Lung (tissue), 12 donors: ENCODE results near the gene PRKCZ. TPM values are rescaled to one million over a fixed set of nuclear protein-coding genes. Genes with fewer than 3 reads are reported as not detected.

Experiments
- ATAC-seq: fragments of 200-7000 bp; cut with Tn5 transposase; one replicate; pipeline ENCODE4 v1.9.1; 2020; ENCODE audit warnings: moderate number of reproducible peaks; ENCODE audit not compliant: insufficient read depth, low FRiP score
- DNase-seq, 3 donors: peaks; one replicate each; pipeline ENCODE4 v3.0.0-alpha.2; 2013 to 2017
- H3K27ac ChIP-seq, 2 donors: one replicate each; pipeline ENCODE4 v1.5.1; 2013; ENCODE audit warnings: mild to moderate bottlenecking in 2 of 2, moderate library complexity in 2 of 2, control low read depth in 1 of 2, inconsistent platforms in 1 of 2, low read depth in 1 of 2, low read length in 1 of 2
- H3K27me3 ChIP-seq, 3 donors: one replicate each; pipeline ENCODE4 v1.5.1; 2013; ENCODE audit warnings: low read length in 2 of 3; ENCODE audit not compliant: control insufficient read depth in 3 of 3, insufficient read depth in 3 of 3
- H3K36me3 ChIP-seq, 4 donors: one replicate each; pipeline ENCODE4 v1.5.1; 2013; ENCODE audit warnings: low read length in 4 of 4, mild to moderate bottlenecking in 1 of 4, moderate library complexity in 1 of 4; ENCODE audit not compliant: control insufficient read depth in 4 of 4, insufficient read depth in 4 of 4
- H3K4me1 ChIP-seq, 5 donors: one replicate each; pipeline ENCODE4 v1.5.1; 2013; ENCODE audit warnings: low read length in 5 of 5, mild to moderate bottlenecking in 2 of 5, moderate library complexity in 1 of 5; ENCODE audit not compliant: control insufficient read depth in 5 of 5, insufficient read depth in 5 of 5
- H3K4me3 ChIP-seq: one replicate; pipeline ENCODE4 v1.5.1; 2013; ENCODE audit warnings: mild to moderate bottlenecking, control low read depth, moderate library complexity
- H3K9ac ChIP-seq, 2 donors: one replicate each; pipeline ENCODE4 v1.5.1; 2013; ENCODE audit warnings: low read length in 2 of 2, control low read depth in 1 of 2; ENCODE audit not compliant: insufficient read depth in 1 of 2
- H3K9me3 ChIP-seq, 4 donors: one replicate each; pipeline ENCODE4 v1.5.1; 2013; ENCODE audit warnings: low read length in 3 of 4, mild to moderate bottlenecking in 1 of 4, moderate library complexity in 1 of 4; ENCODE audit not compliant: control insufficient read depth in 4 of 4, insufficient read depth in 3 of 4
- CTCF ChIP-seq: IDR thresholded peaks from 2 replicates; pipeline ENCODE4 v1.5.1; 2012; ENCODE audit warnings: mild to moderate bottlenecking; ENCODE audit errors: control extremely low read depth, extremely low read depth
- WGBS, 2 donors: extraction: QIAGEN DNeasy Blood & Tissue Kit; methylation state at CpG; one replicate each; pipeline ENCODE4 v1.1.7; 2013; 5-methylcytosine and 5-hydroxymethylcytosine counted together
- polyA plus RNA-seq, 2 donors: library from polyadenylated mRNA; stranded (reverse); fragments of 200-250 nt; gene quantifications; one replicate each; pipeline ENCODE4 v1.2.1, GENCODE V29; 2013
- total RNA-seq, 2 donors: library from RNA; depleted of rRNA in 1 of 2; stranded (reverse); fragments of >200 nt in 1 of 2; gene quantifications; one replicate each; pipeline ENCODE4 v1.2.1, GENCODE V29; 2014 to 2021
- donor health status: control.
- donor health status: control.
- donor health status: Bipolar disorder and iron deficiency.
- donor health status: healthy.
- donor health status: DM: yes; HTN: yes; CAD: no.

The PRKCZ gene
- total and polyA plus RNA-seq, 4 donors = 55.2 to 149 (median 117) TPM

- Histone ChIP-seq H3K27me3 (no peaks in the 10 kb centered on the region), H3K4me3 (no peak overlapping the region), H3K4me1 (peaks cover 0 to 57% (median 25%) of the 10 kb centered on the region in 5 donors), H3K27ac (peak overlapping the region; percentile 74 to 85), H3K9me3 (no peaks in the 10 kb centered on the region), H3K9ac (peak overlapping the region in 1 of 2 donors; percentile 46), H3K36me3 (no peaks in the 10 kb centered on the region)
- 3% methylated on average over 40 to 48 of the region's 60 CpGs for WGBS, 2 donors
- ATAC-seq (peak; percentile 61), DNase-seq (peak in 2 of 3 donors; percentile 85 to 90)
- no peak for TF ChIP-seq CTCF
These were observed 154.4 kb downstream of the PRKCZ start for GRCh38 chr1:2204415-2205190.

DNA sequence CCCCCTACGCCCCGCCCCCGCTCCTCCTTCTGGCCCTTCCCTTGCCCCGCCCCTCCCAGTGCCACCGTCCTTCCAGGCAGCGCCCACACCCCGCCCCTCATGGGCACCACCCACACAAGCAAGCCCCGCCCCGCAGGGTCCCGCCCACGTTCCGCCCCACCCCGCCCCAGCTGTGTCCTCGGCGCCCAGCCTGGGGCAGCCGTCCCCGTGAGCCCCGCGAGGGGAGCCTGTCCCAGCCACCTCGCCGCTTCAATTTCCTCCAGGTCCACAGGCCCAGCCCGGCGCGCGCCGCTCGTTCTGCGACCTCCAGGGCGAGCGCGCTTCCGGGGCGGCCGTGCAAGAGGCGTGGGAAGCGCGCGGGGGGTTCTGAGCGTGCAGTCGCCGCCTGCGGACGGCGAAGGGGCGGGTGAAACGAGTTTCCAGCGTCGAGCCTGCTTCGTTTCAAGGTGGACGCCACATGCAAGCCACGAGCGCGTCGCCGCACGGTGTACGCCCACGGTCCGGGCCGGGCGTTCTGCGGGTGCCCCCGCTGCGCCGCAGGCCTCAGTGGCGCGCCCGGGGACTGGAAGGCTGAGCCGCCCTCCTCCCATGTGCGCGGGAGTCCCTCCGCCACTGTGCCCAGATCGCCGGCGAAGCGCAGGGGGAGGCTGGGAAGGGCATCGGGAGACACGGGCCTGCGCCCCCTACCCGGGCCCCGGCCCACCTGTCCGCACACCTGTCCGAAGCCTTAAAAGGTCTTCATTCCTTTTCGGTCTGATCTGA, 155.2 kb downstream of the PRKCZ start:
- H3K4me1 ChIP-seq = peaks cover 0 to 61% (median 25%) of the 10 kb centered on the region in 5 donors
- peak; percentile 83 for ATAC-seq

DNA sequence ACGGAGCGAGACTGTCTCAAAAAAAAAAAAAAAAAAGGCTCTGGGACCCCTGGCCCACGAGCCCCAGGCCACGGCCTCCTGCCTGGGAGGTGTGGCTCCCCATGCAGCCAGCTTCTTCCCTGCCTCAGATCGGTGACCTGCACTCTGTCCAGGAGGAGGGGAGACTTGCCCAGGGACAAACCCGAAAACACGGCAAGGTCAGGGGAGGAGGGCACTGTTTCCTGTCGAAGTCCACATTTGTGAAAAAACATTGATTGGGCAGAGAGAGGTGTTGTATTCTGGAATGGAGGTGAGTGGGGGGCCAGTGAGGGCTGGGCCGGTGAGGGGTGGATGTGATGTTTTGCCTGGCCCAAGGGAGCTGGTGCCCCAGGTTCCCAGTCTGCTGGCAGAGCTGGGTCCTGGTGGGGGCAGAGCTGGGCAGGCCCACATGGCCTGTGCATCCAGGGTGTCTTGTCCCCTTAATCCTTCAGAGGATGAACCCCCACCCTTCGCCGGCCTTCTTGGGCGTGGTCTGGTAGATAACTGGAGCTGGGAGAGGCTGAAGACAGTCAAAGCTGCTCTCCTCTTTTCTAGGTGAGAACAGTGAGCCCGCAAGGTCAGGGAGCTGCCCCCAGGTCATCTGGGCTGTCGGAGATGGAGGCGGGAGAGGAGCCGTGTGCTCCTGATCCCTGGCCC, 156.7 kb downstream of the PRKCZ start:
- H3K9me3 ChIP-seq = no peaks in the 10 kb centered on the region
- no peaks in the 10 kb centered on the region for H3K36me3 ChIP-seq
- H3K4me1 ChIP-seq = peaks cover 0 to 56% (median 25%) of the 10 kb centered on the region in 5 donors
- H3K9ac ChIP-seq = no peak overlapping the region
- TF ChIP-seq CTCF = no peak
- ATAC-seq (no peak), DNase-seq (no peak)
- no peaks in the 10 kb centered on the region for H3K27me3 ChIP-seq
- WGBS, 2 donors = 80 to 90% methylated on average over 14 to 16 of the region's 16 CpGs
- no peak overlapping the region for H3K4me3 ChIP-seq
- H3K27ac ChIP-seq = peak overlapping the region; percentile 48 to 91

More for the DNA sequence above, 155.2 kb downstream of the PRKCZ start:
- H3K4me3 ChIP-seq = no peak overlapping the region
- H3K9ac ChIP-seq = no peak overlapping the region
- peak; percentile 95 to 97 (median 97) for DNase-seq
- TF ChIP-seq CTCF = no peak
- H3K27ac ChIP-seq = peak overlapping the region; percentile 76 to 85
- 12 to 13% methylated on average over 66 to 84 of the region's 84 CpGs for WGBS, 2 donors
- H3K27me3 ChIP-seq = no peaks in the 10 kb centered on the region
- no peaks in the 10 kb centered on the region for H3K9me3 ChIP-seq
- no peaks in the 10 kb centered on the region for H3K36me3 ChIP-seq
